ENCODE measurements around the gene B4GALNT2. TPM values are rescaled to one million over a fixed set of nuclear protein-coding genes. Genes with fewer than 3 reads are reported as not detected.

B4GALNT2 gene, protein sequence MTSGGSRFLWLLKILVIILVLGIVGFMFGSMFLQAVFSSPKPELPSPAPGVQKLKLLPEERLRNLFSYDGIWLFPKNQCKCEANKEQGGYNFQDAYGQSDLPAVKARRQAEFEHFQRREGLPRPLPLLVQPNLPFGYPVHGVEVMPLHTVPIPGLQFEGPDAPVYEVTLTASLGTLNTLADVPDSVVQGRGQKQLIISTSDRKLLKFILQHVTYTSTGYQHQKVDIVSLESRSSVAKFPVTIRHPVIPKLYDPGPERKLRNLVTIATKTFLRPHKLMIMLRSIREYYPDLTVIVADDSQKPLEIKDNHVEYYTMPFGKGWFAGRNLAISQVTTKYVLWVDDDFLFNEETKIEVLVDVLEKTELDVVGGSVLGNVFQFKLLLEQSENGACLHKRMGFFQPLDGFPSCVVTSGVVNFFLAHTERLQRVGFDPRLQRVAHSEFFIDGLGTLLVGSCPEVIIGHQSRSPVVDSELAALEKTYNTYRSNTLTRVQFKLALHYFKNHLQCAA
- 0.29 to 0.70 TPM (median 0.51 TPM) in 5 replicates for total RNA-seq (2022; extraction: Qiagen RNA extraction; ENCODE audit: low read depth)

DNA sequence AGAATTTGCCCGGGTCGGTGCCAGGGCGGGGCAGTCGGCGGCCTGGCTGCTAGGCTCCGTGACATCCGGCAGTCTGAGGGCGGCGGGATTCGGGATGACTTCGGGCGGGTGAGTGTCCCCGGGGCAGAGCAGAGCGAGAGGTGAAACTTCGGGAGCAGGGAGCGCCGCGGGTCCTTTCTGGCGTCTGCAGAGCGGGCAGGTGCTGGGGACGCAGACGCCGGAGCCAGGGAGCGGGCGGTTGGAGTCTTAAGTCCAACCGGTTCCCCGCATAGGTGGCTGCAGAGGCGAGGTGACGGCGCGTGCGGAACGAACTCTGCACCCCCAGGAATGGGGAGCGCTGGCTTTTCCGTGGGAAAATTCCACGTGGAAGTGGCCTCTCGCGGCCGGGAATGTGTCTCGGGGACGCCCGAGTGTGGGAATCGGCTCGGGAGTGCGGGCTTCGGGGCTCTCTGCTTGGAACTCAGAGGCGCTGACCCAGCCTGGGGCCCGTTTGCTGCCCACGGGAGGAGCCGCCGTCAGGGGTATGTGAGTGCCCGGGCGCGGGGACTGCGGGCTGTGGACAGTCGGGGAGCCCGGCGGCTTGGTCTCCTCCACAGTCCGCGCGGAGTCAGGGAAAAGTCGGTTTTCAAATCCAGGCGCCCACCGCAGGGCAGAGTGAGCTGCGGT, at the start of gene B4GALNT2:
TSS of gene B4GALNT2 (plus strand) at position 71 of the 666 bp plus-strand sequence. CDS start at position 95, 24 bp downstream.

DNA sequence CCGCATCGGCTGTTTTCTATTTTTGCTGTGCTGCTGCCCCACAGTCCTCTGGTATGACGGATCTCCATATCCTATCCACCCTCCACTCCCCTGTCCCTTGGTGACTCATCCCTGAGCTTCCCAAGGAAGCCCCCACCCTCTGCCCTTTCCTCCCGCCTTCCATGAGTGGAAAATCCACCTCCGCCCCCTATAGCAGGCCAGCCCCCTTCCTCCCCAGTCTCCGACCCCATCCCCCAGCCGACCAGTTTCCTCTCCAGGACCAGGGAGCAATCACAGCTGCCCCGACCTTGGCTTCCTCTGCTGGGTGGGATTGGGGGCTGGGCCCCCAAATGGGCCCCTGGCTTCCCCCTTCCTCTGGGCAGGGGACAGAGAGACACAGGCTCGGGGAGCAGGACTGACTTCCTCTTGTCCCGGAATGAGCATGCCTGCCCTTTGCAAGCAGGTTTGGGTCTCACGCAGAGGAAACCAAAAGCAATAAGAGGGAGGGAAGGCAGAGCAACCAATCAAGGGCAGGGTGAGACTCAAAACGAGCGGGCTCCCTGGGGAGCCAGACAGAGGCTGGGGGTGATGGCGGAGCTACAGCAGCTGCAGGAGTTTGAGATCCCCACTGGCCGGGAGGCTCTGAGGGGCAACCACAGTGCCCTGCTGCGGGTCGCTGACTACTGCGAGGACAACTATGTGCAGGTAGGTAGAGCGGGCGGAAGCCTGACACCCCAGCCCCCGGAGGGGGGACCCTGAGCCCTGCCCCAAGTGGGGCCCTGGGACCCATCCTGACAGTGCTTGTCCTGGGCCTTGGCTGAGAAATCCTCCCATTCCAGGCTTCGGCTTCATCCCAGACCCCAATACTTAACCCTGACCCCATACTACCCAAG, 77.8 kb downstream of the B4GALNT2 start, which contains the start of the genes ABI3 and GNGT2:
TSS of gene ABI3 (plus strand) at position 550 of the 872 bp plus-strand sequence. CDS start at position 568, 18 bp downstream.
TSS of gene GNGT2 (minus strand) at position 417 of the 872 bp plus-strand sequence. CDS start 3,152 bp downstream, outside the sequence.

Other genes starting within 250 kb of the B4GALNT2 start
- 530 to 704 TPM (median 603 TPM) in 5 replicates for gene ATP5MC1, start 240.0 kb upstream of the B4GALNT2 start, total RNA-seq (2022; extraction: Qiagen RNA extraction; ENCODE audit: low read depth)
- 117 to 133 TPM (median 128 TPM) in 5 replicates for gene UBE2Z, start 224.4 kb upstream of the B4GALNT2 start, total RNA-seq (2022; extraction: Qiagen RNA extraction; ENCODE audit: low read depth)
- gene SNF8, start 187.9 kb upstream of the B4GALNT2 start, total RNA-seq (2022; extraction: Qiagen RNA extraction; ENCODE audit: low read depth), result 265 to 342 TPM (median 322 TPM) in 5 replicates
- gene GIP, start 164.2 kb upstream of the B4GALNT2 start, total RNA-seq (2022; extraction: Qiagen RNA extraction; ENCODE audit: low read depth), result 3.9 to 4.7 TPM (median 3.9 TPM) in 5 replicates
- gene IGF2BP1, start 135.4 kb upstream of the B4GALNT2 start, total RNA-seq (2022; extraction: Qiagen RNA extraction; ENCODE audit: low read depth), result 47.6 to 94.0 TPM (median 79.0 TPM) in 5 replicates
- 0.16 to 0.64 TPM (median 0.27 TPM) in 5 replicates for gene GNGT2, start 77.8 kb downstream of the B4GALNT2 start, total RNA-seq (2022; extraction: Qiagen RNA extraction; ENCODE audit: low read depth)
- 0.02 TPM in 1 of 5 replicates, not detected in the others for gene ABI3, start 77.9 kb downstream of the B4GALNT2 start, total RNA-seq (2022; extraction: Qiagen RNA extraction; ENCODE audit: low read depth)
- 0.76 to 1.0 TPM (median 0.97 TPM) in 5 replicates for gene PHOSPHO1, start 98.0 kb downstream of the B4GALNT2 start, total RNA-seq (2022; extraction: Qiagen RNA extraction; ENCODE audit: low read depth)
- 6.5 to 9.9 TPM (median 8.6 TPM) in 5 replicates for gene ZNF652, start 229.5 kb downstream of the B4GALNT2 start, total RNA-seq (2022; extraction: Qiagen RNA extraction; ENCODE audit: low read depth)

Data from A549 treated with CpdA at 1 μM for 4 hours (cell line).